ENCODE results near the gene ARSI. TPM values are rescaled to one million over a fixed set of nuclear protein-coding genes. Genes with fewer than 3 reads are reported as not detected.

ARSI gene
- total and polyA plus RNA-seq, 4 donors, result 0.23 to 0.51 (median 0.33) TPM; not detected in 1

GRCh38 chr5:150288791-150289190, 13.9 kb downstream of the ARSI start:
- 53% methylated on average over 6 of the region's 6 CpGs for WGBS
- Histone ChIP-seq H3K36me3 (ENCODE audit: control insufficient read depth in 4 of 4, insufficient read depth in 3 of 4, low read depth in 1 of 4, low read length in 3 of 4) (no peaks in the 10 kb centered on the region), H3K9me3 (ENCODE audit: control insufficient read depth in 4 of 4, low read length in 3 of 4) (no peaks in the 10 kb centered on the region), H3K27me3 (ENCODE audit: control insufficient read depth in 4 of 4, insufficient read depth in 4 of 4, low read length in 3 of 4) (peaks cover 0 to 4% (median 0%) of the 10 kb centered on the region in 4 donors), H3K9ac (ENCODE audit: low read depth in 1 of 2, low read length in 2 of 2) (no peak overlapping the region), H3K4me3 (ENCODE audit: low read depth in 1 of 3, low read length in 3 of 3) (no peak overlapping the region), H3K27ac (ENCODE audit: low read depth in 1 of 2, low read length in 2 of 2) (no peak overlapping the region), H3K4me1 (ENCODE audit: control insufficient read depth in 4 of 4, insufficient read depth in 4 of 4, low read length in 3 of 4) (no peaks in the 10 kb centered on the region)
- no peak for DNase-seq (ENCODE audit: low spot score)
- no peak for TF ChIP-seq GABPA (IDR thresholded peaks at IDR 0.05 in 1 of 2, conservative IDR thresholded peaks at IDR 0.05 in 1 of 2)
- no peak for TF ChIP-seq REST (IDR thresholded peaks at IDR 0.05)
- TF ChIP-seq RXRA (IDR thresholded peaks at IDR 0.05), result no peak
- no peak for TF ChIP-seq NR2F2 (IDR thresholded peaks at IDR 0.05)

GRCh38 chr5:150288361-150288760, 14.3 kb downstream of the ARSI start:
- no peak overlapping the region for H3K27ac ChIP-seq (ENCODE audit: low read depth in 1 of 2, low read length in 2 of 2)
- DNase-seq (ENCODE audit: low spot score), result no peak
- no peaks in the 10 kb centered on the region for H3K9me3 ChIP-seq (ENCODE audit: control insufficient read depth in 4 of 4, low read length in 3 of 4)
- no peak for TF ChIP-seq HNF4A (conservative IDR thresholded peaks at IDR 0.05)
- no peak for TF ChIP-seq FOXA1 (IDR thresholded peaks at IDR 0.05)
- TF ChIP-seq ATF3 (IDR thresholded peaks at IDR 0.05), result no peak
- no peak for TF ChIP-seq GABPA (IDR thresholded peaks at IDR 0.05 in 1 of 2, conservative IDR thresholded peaks at IDR 0.05 in 1 of 2)
- TF ChIP-seq RXRA (IDR thresholded peaks at IDR 0.05), result no peak
- TF ChIP-seq FOXA2 (IDR thresholded peaks at IDR 0.05), result no peak
- no peak for TF ChIP-seq JUND (IDR thresholded peaks at IDR 0.05)
- TF ChIP-seq NR2F2 (IDR thresholded peaks at IDR 0.05), result no peak
- no peak for TF ChIP-seq REST (IDR thresholded peaks at IDR 0.05)
- no peak for TF ChIP-seq CTCF (IDR thresholded peaks at IDR 0.05; ENCODE audit: low read depth, low read length, missing input control)
- H3K4me3 ChIP-seq (ENCODE audit: low read depth in 1 of 3, low read length in 3 of 3), result no peak overlapping the region
- H3K27me3 ChIP-seq (ENCODE audit: control insufficient read depth in 4 of 4, insufficient read depth in 4 of 4, low read length in 3 of 4), result peaks cover 0 to 4% (median 0%) of the 10 kb centered on the region in 4 donors
- WGBS, result 75% methylated on average over 4 of the region's 4 CpGs
- no peak overlapping the region for H3K9ac ChIP-seq (ENCODE audit: low read depth in 1 of 2, low read length in 2 of 2)
- no peaks in the 10 kb centered on the region for H3K4me1 ChIP-seq (ENCODE audit: control insufficient read depth in 4 of 4, insufficient read depth in 4 of 4, low read length in 3 of 4)
- no peaks in the 10 kb centered on the region for H3K36me3 ChIP-seq (ENCODE audit: control insufficient read depth in 4 of 4, insufficient read depth in 3 of 4, low read depth in 1 of 4, low read length in 3 of 4)

All from liver (tissue), 9 donors.